IPS-20b (cell line): ENCODE results near the gene TTLL11.
"Not testable (repeated sequence)": the region's sequence is repeated elsewhere in the genome, so short reads cannot be mapped to it uniquely, and the experiment has no call there.

Source experiments
- H3K27ac ChIP-seq: one replicate; pipeline ENCODE4 v1.5.1; 2013; ENCODE audit warnings: low read length
- H3K27me3 ChIP-seq: 2 replicates; pipeline ENCODE4 v1.6.1; 2013; ENCODE audit warnings: mild to moderate bottlenecking, low read length, inconsistent platforms; ENCODE audit not compliant: insufficient read depth
- H3K36me3 ChIP-seq: 2 replicates; pipeline ENCODE4 v1.6.1; 2013; ENCODE audit warnings: low read depth, mild to moderate bottlenecking, inconsistent platforms, low read length, moderate library complexity; ENCODE audit not compliant: insufficient read depth
- H3K4me1 ChIP-seq: 2 replicates; pipeline ENCODE4 v1.6.1; 2013; ENCODE audit warnings: mild to moderate bottlenecking, control low read depth, inconsistent platforms, low read length, moderate library complexity; ENCODE audit not compliant: insufficient read depth
- H3K4me3 ChIP-seq: 2 replicates; pipeline ENCODE4 v1.5.1; 2013; ENCODE audit warnings: mild to moderate bottlenecking, low read length, inconsistent platforms
- H3K9ac ChIP-seq: 2 replicates; pipeline ENCODE4 v1.6.1; 2013; ENCODE audit warnings: low read depth, mild to moderate bottlenecking, inconsistent platforms, low read length, moderate library complexity
- H3K9me3 ChIP-seq: 2 replicates; pipeline ENCODE4 v1.6.1; 2013; ENCODE audit warnings: mild to moderate bottlenecking, low read depth, low read length, inconsistent platforms; ENCODE audit not compliant: insufficient read depth

The TTLL11 gene

DNA sequence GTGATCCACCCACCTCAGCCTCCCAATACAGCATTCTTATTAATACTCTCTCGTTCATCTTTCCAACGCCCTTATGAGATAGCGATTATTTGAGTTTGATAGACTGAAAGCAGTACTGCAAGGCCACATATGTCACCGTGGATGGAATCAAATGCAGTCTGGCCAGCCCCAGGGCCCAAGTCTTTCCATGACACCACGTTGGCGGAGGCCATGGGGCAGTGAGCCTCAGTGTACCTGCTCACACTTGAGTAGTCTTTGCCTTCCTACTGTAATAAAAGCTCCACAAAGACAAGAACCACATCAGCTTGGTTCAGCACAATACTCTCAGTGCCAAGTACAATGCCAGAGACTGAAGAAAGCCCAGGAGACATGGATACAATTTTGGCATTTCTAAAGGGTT, 88.5 kb downstream of the TTLL11 start:
- H3K9ac ChIP-seq: no peak overlapping the region
- peaks cover 49% of the 10 kb centered on the region for H3K27me3 ChIP-seq
- no peak overlapping the region for H3K27ac ChIP-seq
- peaks cover 9% of the 10 kb centered on the region; the same call in 1 of the 2 replicates for H3K4me1 ChIP-seq
- H3K4me3 ChIP-seq: no peak overlapping the region
- no peaks in the 10 kb centered on the region for H3K36me3 ChIP-seq
- no peaks in the 10 kb centered on the region for H3K9me3 ChIP-seq

DNA sequence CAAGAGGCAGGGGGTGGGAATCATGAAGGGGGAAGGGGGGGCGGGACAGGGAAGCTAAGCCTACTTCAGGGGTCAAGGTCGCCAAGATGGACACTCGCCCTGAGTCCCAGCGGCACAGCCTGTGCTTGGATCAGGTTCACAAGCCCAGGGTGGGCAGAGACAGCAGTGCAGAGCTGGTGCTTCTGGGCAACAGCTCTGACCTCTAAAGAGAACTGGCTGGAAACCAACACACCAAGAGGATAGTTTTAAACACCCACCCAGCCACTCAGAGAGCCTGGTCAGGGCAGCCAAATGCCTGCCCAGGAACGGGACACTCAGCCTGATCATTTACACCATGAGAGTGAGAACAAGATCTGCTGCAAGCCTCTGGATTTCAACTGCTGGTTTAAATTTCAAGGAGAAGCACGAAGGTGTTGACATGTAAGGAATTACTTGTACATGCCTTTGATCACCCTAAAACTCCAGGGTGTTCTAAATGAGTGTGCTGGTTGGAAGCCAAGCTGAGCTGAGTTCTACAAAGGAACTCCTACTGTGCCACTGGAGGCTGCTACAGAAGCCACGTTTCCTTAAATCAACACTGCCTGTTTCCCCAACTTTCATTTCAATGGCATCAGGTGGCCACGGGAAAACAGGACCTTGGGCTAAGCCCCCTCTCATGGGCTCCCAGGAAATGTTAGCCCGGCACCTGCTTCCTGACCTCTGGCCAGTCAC, 91.5 kb downstream of the TTLL11 start:
- H3K9me3 ChIP-seq: no peaks in the 10 kb centered on the region
- H3K36me3 ChIP-seq: no peaks in the 10 kb centered on the region
- H3K9ac ChIP-seq: no peak overlapping the region
- peaks cover 60% of the 10 kb centered on the region for H3K27me3 ChIP-seq
- no peak overlapping the region; the same call in 1 of the 2 replicates for H3K4me3 ChIP-seq
- H3K27ac ChIP-seq: no peak overlapping the region
- peaks cover 9% of the 10 kb centered on the region; the same call in 1 of the 2 replicates for H3K4me1 ChIP-seq

DNA sequence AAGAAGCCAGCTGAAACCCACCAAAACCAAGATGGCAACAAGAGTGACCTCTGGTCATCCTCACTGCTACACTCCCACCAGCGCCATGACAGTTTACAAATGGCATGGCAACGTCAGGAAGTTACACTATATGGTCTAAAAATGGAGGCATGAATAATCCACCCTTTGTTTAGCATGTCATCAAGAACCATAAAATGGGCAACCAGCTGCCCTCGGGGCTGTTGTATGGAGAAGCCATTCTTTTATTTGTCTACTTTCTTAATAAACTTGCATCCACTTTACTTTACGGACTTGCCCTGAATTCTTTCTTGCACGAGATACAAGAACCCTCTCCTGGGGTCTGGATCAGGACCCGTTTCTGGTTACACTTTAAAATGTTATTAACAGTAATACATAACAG, 92.6 kb downstream of the TTLL11 start:
- H3K4me3 ChIP-seq, H3K36me3 ChIP-seq, H3K9ac ChIP-seq, H3K4me1 ChIP-seq, H3K9me3 ChIP-seq, H3K27ac ChIP-seq: not testable (repeated sequence)
- peaks cover 60% of the 10 kb centered on the region for H3K27me3 ChIP-seq

DNA sequence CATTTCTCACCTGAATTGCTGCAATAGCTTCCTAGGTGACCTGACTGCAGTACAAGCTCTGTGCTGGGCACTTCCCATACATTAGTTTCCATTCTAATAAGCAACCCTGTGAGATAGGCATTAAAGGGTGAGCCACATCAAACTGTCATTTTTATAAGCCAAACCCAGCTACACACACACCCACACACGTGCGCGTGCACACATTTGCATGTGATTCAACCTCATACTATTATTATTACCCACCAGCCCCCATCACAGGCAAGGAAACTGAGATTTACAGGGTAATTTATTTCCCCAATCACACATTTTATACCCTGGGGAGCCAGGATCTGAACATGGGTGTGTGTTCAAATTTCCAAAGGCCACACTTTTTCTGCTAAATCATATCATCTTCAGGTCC, 93.6 kb downstream of the TTLL11 start:
- Histone ChIP-seq H3K36me3 (no peaks in the 10 kb centered on the region), H3K27me3 (peaks cover 54% of the 10 kb centered on the region), H3K4me3 (no peak overlapping the region), H3K27ac (no peak overlapping the region), H3K9ac (no peak overlapping the region), H3K9me3 (no peaks in the 10 kb centered on the region), H3K4me1 (peaks cover 9% of the 10 kb centered on the region; the same call in 1 of the 2 replicates)

DNA sequence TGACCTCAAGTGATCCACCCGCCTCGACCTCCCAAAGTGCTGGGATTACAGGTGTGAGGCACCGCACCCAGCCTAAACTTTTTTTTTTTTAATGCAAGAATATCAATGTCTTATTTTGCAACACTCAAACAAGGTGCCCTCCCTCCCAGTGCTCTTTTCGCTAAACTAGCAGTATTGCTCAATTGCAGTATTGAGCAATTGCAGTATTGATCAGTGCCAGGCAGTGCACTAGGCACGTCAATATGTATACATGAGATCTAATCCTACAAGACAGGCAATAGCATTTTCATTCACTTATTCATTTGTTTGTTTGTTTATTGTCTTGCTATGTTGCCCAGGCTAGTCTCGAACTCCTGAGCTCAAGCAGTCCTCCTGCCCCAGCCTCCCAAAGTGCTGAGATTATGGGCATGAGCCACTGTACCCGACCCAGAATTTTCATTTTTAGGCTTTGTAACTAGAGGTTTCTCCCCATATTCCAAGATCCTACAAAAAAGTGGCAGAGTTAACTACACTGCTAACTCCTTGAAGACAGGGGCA, 94.5 kb downstream of the TTLL11 start:
- Histone ChIP-seq H3K4me1 (peaks cover 9% of the 10 kb centered on the region; the same call in 1 of the 2 replicates), H3K9ac (no peak overlapping the region), H3K27ac (no peak overlapping the region), H3K36me3 (no peaks in the 10 kb centered on the region), H3K27me3 (peaks cover 47% of the 10 kb centered on the region), H3K9me3 (no peaks in the 10 kb centered on the region), H3K4me3 (no peak overlapping the region)

DNA sequence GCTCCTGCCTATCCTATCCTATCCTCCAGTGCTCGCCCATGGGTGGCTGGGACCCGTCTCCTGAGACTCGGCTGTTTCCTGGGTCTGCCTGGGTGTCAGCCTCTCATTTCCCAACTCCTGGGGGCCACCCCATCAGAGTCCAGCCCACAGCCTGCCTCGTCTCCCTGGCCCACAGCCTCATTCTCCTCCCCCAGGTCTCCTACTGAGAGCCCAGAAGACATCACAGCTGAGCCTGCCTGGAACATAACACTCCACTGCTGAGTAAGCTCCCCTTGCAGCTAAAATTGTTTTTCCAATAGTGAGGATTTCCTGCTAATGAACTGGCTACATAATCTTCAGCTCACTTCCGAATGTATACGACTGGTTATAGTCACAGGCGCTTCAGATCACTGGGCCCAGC, 95.3 kb downstream of the TTLL11 start:
- no peak overlapping the region for H3K9ac ChIP-seq

DNA sequence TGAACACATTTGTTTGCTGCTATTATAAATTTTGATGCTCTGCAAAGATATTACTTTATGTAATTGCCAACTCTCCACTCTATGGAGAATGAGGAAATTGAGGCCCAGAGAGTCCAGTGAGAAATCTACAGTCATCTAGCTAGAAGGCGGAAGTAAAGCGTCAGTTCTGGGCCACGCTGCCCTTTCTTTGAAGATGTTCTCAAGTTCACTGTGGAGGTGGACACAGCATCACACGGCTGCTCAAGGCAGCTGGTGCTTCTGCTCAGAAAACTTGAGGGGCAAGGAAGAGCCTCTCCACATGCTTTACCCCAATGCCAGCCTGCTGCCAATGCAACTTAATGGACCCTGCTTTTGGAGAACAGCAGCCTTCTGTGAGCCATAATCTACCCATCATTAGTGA, 96.3 kb downstream of the TTLL11 start:
- Histone ChIP-seq H3K27me3 (peaks cover 35% of the 10 kb centered on the region), H3K9me3 (no peaks in the 10 kb centered on the region), H3K4me1 (peaks cover 2% of the 10 kb centered on the region; the same call in 1 of the 2 replicates), H3K9ac (no peak overlapping the region), H3K27ac (no peak overlapping the region), H3K4me3 (no peak overlapping the region), H3K36me3 (no peaks in the 10 kb centered on the region)

More for the DNA sequence above, 95.3 kb downstream of the TTLL11 start:
- H3K27ac ChIP-seq: no peak overlapping the region
- no peaks in the 10 kb centered on the region for H3K9me3 ChIP-seq
- peaks cover 40% of the 10 kb centered on the region for H3K27me3 ChIP-seq
- no peaks in the 10 kb centered on the region for H3K36me3 ChIP-seq
- no peak overlapping the region for H3K4me3 ChIP-seq
- peaks cover 9% of the 10 kb centered on the region; the same call in 1 of the 2 replicates for H3K4me1 ChIP-seq

DNA sequence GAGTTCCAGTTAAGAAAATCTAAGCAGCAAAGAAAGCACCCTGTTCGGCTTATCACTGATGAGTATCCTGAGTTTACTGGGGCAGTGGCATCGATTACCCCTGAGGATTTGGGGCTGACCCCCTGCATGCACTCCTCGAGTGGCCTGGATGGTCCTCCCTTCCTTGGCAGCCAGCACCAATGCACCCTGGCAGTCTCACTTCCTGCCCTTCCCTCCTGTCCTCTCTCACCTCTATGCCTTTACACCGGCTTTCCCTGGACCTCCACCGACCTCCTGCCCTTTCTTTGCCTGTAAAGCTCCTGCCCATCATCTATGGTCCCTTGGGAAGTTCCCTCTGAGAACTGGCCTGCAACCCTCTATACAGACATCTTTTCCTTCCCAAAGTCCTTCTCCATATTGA, 97.1 kb downstream of the TTLL11 start:
- H3K9ac ChIP-seq: no peak overlapping the region

DNA sequence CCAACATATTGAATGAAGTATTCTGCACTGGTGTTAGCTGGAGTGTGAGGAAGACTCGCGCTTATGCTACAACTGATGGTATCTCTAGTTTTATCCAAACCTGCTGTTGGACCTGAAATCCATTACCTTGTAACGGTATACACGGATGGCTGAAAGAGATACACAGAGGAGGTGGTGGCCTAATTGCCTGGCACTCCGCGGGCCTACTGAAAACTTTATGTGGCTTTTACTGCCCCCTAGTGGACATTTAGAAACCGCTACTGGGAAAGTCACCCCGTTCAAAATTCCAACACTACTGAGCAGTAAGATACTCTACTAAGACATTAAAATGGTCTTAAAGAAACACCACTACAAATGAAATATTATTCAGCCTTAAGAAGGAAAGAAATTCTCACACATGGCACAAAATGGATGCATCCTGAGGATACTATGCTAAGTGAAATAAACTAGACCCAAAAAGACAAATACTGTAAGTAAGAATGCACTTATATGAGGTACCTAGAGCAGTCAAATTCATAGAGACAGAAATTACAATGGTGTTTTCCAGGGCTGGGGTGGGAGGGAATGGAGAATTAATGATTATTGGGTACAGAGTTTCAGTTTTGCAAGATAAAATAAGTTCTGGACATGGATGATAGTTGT, 100.4 kb downstream of the TTLL11 start:
- no peaks in the 10 kb centered on the region for H3K4me1 ChIP-seq
- H3K36me3 ChIP-seq: no peaks in the 10 kb centered on the region
- no peak overlapping the region for H3K27ac ChIP-seq
- H3K27me3 ChIP-seq: peaks cover 32% of the 10 kb centered on the region
- no peak overlapping the region for H3K9ac ChIP-seq
- H3K9me3 ChIP-seq: no peaks in the 10 kb centered on the region
- no peak overlapping the region for H3K4me3 ChIP-seq

More for the DNA sequence above, 97.1 kb downstream of the TTLL11 start:
- Histone ChIP-seq H3K9me3 (no peaks in the 10 kb centered on the region), H3K4me1 (no peaks in the 10 kb centered on the region), H3K27ac (no peak overlapping the region), H3K27me3 (peaks cover 34% of the 10 kb centered on the region), H3K36me3 (no peaks in the 10 kb centered on the region), H3K4me3 (no peak overlapping the region)

DNA sequence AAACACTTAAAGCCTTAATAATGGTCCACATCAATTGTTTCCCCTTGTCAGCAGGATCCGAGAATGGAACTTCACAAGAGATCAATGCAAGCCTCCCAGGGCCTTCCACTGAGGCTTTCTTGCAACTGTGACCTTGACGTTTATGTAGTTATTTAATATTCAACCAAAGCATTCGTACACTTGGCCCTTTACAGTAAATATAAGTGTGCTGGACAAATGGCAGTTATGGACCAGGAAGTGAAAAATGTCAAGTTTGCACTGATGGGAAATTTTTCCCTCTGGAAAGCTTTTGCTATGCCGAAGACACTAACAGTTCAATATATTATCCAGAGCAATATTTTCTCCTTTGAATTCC, 101.8 kb downstream of the TTLL11 start:
- Histone ChIP-seq H3K9me3 (no peaks in the 10 kb centered on the region), H3K4me1 (no peaks in the 10 kb centered on the region), H3K36me3 (no peaks in the 10 kb centered on the region), H3K4me3 (no peak overlapping the region), H3K27me3 (peaks cover 32% of the 10 kb centered on the region), H3K27ac (no peak overlapping the region), H3K9ac (no peak overlapping the region)

DNA sequence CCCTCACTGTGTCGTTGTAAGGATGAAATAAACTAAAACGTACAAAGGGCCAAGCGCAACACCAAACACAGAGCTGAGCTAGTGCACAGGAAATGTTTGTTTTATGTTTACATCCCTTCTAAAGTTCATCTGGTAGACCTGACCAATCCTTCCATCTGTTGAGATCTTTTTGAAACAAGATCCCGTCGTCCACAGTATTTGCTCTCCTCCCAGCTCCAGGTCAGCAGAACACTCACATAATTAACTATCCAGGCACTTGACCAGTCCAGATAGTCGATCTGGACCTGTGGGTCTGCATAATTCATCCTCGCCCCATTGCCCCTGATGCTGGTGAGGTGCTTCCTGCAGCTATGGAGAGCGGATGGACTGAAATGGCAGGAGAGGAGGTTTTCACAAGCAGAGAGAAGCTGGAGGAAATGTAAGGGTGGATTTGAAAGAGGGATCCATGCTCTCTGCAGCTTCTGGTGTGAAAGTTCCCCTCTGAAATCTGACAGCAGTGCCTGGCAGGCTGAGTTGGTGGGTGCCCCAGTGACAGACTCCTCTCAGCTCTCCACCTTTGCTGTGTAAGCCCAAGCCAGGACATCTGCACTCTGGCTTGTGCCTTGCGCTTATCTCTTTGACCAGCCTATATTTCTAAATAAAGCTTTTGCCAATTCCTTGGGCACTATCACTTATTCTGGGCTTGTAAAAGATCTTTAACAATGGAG, 102.4 kb downstream of the TTLL11 start:
- Histone ChIP-seq H3K36me3 (no peaks in the 10 kb centered on the region), H3K27ac (no peak overlapping the region), H3K4me3 (no peak overlapping the region), H3K27me3 (peaks cover 32% of the 10 kb centered on the region), H3K9me3 (no peaks in the 10 kb centered on the region), H3K9ac (no peak overlapping the region), H3K4me1 (no peaks in the 10 kb centered on the region)
